Glutamatergic neuron (in vitro differentiated cells): ENCODE results near the gene RPGR. TPM values are rescaled to one million over a fixed set of nuclear protein-coding genes. Genes with fewer than 3 reads are reported as not detected.

Source experiments
- DNase-seq: peaks from one replicate; pipeline ENCODE4 v3.0.0; 2022
- H3K27ac Mint-ChIP-seq: one replicate; pipeline ENCODE4 v1.8.0; 2020; ENCODE audit warnings: mild to moderate bottlenecking, mixed read lengths, inconsistent platforms; ENCODE audit not compliant: unreplicated experiment
- H3K27me3 Mint-ChIP-seq: one replicate; pipeline ENCODE4 v1.8.0; 2020; ENCODE audit warnings: mild to moderate bottlenecking, moderate library complexity, mixed read lengths, inconsistent platforms; ENCODE audit not compliant: unreplicated experiment
- H3K36me3 Mint-ChIP-seq: one replicate; pipeline ENCODE4 v1.8.0; 2020; ENCODE audit warnings: mild to moderate bottlenecking, mixed read lengths, inconsistent platforms; ENCODE audit not compliant: unreplicated experiment
- H3K4me1 Mint-ChIP-seq: one replicate; pipeline ENCODE4 v1.8.0; 2020; ENCODE audit warnings: mild to moderate bottlenecking, low read depth, mixed read lengths, inconsistent platforms; ENCODE audit not compliant: unreplicated experiment
- H3K4me3 Mint-ChIP-seq: one replicate; pipeline ENCODE4 v1.8.0; 2020; ENCODE audit warnings: mild to moderate bottlenecking, mixed read lengths, inconsistent platforms; ENCODE audit not compliant: unreplicated experiment
- H3K9me3 Mint-ChIP-seq: one replicate; pipeline ENCODE4 v1.8.0; 2020; ENCODE audit warnings: mild to moderate bottlenecking, moderate library complexity, mixed read lengths, inconsistent platforms; ENCODE audit not compliant: unreplicated experiment
- total RNA-seq: library from RNA; stranded (reverse); fragmentation: NEBNext Ultra II Directional; extraction: Animal tissue kit (Norgen Biotek cat#: 25700); gene quantifications from one replicate; pipeline ENCODE4 v1.2.1, GENCODE V29; 2021; ENCODE audit not compliant: unreplicated experiment
- TF ChIP-seq, protein P1 (sequence below): fragments of 200-600 bp; sonication (generic); IDR thresholded peaks from one replicate; pipeline ENCODE4 v1.5.0; 2021; ENCODE audit not compliant: partially characterized antibody, unreplicated experiment

Gene RPGR
- total RNA-seq, 1 donor from 2014 or later = 4.6 TPM

DNA sequence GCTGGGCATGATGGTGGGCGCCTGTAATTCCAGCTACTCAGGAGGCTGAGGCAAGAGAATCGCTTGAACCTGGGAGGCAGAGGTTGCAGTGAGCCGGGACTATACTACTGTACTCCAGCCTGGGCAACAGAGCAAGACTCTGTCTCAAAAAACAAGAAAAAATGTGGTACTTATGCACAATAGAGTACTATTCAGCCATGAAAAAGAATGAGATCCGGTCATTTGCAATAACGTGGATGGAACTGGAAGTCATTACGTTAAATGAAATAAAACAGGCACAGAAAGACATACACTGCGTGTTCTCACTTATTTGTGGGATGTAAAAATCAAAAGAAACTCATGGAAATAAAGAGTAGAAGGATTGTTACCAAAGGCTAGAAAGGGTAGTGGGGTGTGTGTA is 12.1 kb downstream of the RPGR start:
- H3K4me3 Mint-ChIP-seq = no peak overlapping the region
- TF ChIP-seq, protein P1, sequence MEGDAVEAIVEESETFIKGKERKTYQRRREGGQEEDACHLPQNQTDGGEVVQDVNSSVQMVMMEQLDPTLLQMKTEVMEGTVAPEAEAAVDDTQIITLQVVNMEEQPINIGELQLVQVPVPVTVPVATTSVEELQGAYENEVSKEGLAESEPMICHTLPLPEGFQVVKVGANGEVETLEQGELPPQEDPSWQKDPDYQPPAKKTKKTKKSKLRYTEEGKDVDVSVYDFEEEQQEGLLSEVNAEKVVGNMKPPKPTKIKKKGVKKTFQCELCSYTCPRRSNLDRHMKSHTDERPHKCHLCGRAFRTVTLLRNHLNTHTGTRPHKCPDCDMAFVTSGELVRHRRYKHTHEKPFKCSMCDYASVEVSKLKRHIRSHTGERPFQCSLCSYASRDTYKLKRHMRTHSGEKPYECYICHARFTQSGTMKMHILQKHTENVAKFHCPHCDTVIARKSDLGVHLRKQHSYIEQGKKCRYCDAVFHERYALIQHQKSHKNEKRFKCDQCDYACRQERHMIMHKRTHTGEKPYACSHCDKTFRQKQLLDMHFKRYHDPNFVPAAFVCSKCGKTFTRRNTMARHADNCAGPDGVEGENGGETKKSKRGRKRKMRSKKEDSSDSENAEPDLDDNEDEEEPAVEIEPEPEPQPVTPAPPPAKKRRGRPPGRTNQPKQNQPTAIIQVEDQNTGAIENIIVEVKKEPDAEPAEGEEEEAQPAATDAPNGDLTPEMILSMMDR = no peak
- H3K27me3 Mint-ChIP-seq = no peaks in the 10 kb centered on the region
- no peaks in the 10 kb centered on the region for H3K36me3 Mint-ChIP-seq
- H3K9me3 Mint-ChIP-seq = no peaks in the 10 kb centered on the region
- H3K27ac Mint-ChIP-seq = no peak overlapping the region
- no peaks in the 10 kb centered on the region for H3K4me1 Mint-ChIP-seq
- no peak for DNase-seq

DNA sequence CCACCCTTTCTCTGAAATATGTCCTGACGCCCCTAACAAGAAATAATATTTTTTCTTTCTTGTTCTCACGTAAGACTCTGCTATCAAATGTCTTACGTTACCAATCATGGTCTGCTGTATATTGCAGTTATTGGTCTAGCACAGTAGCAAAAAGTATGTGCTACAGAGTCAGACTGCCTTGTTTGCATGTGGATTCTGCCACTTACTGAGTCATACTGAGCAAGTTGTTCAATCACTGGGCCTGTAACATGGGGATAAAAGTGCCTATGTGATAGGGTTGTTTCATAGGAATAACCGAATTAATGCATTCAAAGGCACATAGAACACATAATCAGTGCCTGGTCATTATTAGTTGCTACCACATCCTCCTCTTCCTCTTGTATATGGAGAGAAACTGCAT is 14.1 kb downstream of the RPGR start:
- no peaks in the 10 kb centered on the region for H3K36me3 Mint-ChIP-seq
- H3K4me1 Mint-ChIP-seq = no peaks in the 10 kb centered on the region
- no peak overlapping the region for H3K4me3 Mint-ChIP-seq
- DNase-seq = no peak
- H3K27me3 Mint-ChIP-seq = no peaks in the 10 kb centered on the region
- TF ChIP-seq, protein P1 = no peak
- no peaks in the 10 kb centered on the region for H3K9me3 Mint-ChIP-seq
- no peak overlapping the region for H3K27ac Mint-ChIP-seq

- H3K4me1 Mint-ChIP-seq = no peaks in the 10 kb centered on the region
- H3K27ac Mint-ChIP-seq = no peak overlapping the region
- DNase-seq = no peak
- no peaks in the 10 kb centered on the region for H3K36me3 Mint-ChIP-seq
- TF ChIP-seq, protein P1 = no peak
- no peaks in the 10 kb centered on the region for H3K27me3 Mint-ChIP-seq
- H3K4me3 Mint-ChIP-seq = no peak overlapping the region
- no peaks in the 10 kb centered on the region for H3K9me3 Mint-ChIP-seq
Observed at GRCh38 chrX:38312436-38312835, 14.9 kb downstream of the RPGR start.

GRCh38 chrX:38311743-38312142 is 15.6 kb downstream of the RPGR start:
- Mint-ChIP-seq H3K27ac (no peak overlapping the region), H3K9me3 (no peaks in the 10 kb centered on the region), H3K27me3 (no peaks in the 10 kb centered on the region), H3K4me3 (no peak overlapping the region), H3K36me3 (no peaks in the 10 kb centered on the region), H3K4me1 (no peaks in the 10 kb centered on the region)
- no peak for DNase-seq
- TF ChIP-seq, protein P1 = no peak

DNA sequence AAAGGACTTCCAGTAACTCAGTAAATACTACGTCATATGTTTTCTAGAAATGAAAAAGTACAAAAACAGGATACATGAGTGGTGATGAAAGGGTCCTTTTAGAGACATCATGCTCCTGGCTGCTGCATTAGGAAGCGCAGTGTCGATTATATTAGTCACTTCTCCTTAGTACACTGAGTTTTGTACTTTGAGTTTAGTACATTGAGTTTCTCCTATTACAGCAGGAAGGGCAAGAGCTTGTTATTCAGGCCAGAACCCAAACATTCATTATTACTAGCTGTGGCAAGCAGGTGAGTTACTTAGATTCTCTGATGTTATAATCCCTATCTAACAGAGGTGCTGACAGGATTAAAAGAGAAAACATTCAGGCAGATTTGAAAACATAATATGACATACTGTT is 21.3 kb downstream of the RPGR start:
- no peaks in the 10 kb centered on the region for H3K4me1 Mint-ChIP-seq
- no peak overlapping the region for H3K27ac Mint-ChIP-seq
- no peaks in the 10 kb centered on the region for H3K9me3 Mint-ChIP-seq
- no peaks in the 10 kb centered on the region for H3K36me3 Mint-ChIP-seq
- H3K27me3 Mint-ChIP-seq = no peaks in the 10 kb centered on the region
- TF ChIP-seq, protein P1 = no peak
- H3K4me3 Mint-ChIP-seq = no peak overlapping the region
- DNase-seq = no peak
